OCI-LY7 (cell line): ENCODE data around the gene KRTAP10-9. TPM values are rescaled to one million over a fixed set of nuclear protein-coding genes. Genes with fewer than 3 reads are reported as not detected.

Experiments
- BruUV-seq: library from RNA; stranded (reverse); fragments of 400-500 nt; replicated peaks from 2 replicates; lab custom pipeline; 2021; lab: Mats Ljungman, UMichigan
- CTCF ChIA-PET: fragments of 300-600 bp; sonication (Branson Sonifier 250); formaldehyde crosslinking; loops from one replicate; lab custom pipeline; 2022; ENCODE audit warnings: antibody characterized with exemption; ENCODE audit not compliant: unreplicated experiment; lab: Charles Lee
- POLR2A ChIA-PET: fragments of 300-600 bp; sonication (Branson Sonifier 250); formaldehyde crosslinking; loops from one replicate; lab custom pipeline; 2022; ENCODE audit warnings: antibody characterized with exemption; lab: Charles Lee
- DNase-seq: peaks from one replicate; pipeline ENCODE4 v3.0.0-alpha.2; 2015; ENCODE audit warnings: low spot score
- H2AFZ ChIP-seq: fragments of 200-600 bp; sonication (generic), shearing (Covaris generic); 2 replicates; pipeline ENCODE4 v1.6.1; 2014; ENCODE audit warnings: mild to moderate bottlenecking, antibody characterized with exemption, low read length, moderate library complexity
- H3K27ac ChIP-seq: fragments of 200-600 bp; sonication (generic); 2 replicates; pipeline ENCODE4 v1.5.1; 2014; ENCODE audit warnings: mixed run types, low read depth, mild to moderate bottlenecking, moderate library complexity, low read length, inconsistent platforms; ENCODE audit not compliant: poor library complexity, severe bottlenecking
- H3K36me3 ChIP-seq: fragments of 200-600 bp; sonication (generic); 2 replicates; pipeline ENCODE4 v1.6.1; 2014; ENCODE audit warnings: mild to moderate bottlenecking, antibody characterized with exemption, low read length, moderate library complexity, mixed read lengths; ENCODE audit not compliant: insufficient read depth
- H3K4me1 ChIP-seq: fragments of 200-600 bp; sonication (generic); 2 replicates; pipeline ENCODE4 v1.5.1; 2014; ENCODE audit warnings: mild to moderate bottlenecking, low read length; ENCODE audit not compliant: insufficient read depth, poor library complexity, severe bottlenecking
- H3K4me2 ChIP-seq: fragments of 200-600 bp; sonication (generic); 2 replicates; pipeline ENCODE4 v1.6.1; 2014; ENCODE audit warnings: mild to moderate bottlenecking, low read length
- H3K4me3 ChIP-seq: fragments of 200-600 bp; sonication (generic); 2 replicates; pipeline ENCODE4 v1.5.1; 2014; ENCODE audit warnings: mild to moderate bottlenecking, low read depth, low read length; ENCODE audit not compliant: poor library complexity, severe bottlenecking
- H3K79me2 ChIP-seq: fragments of 200-600 bp; sonication (generic); 2 replicates; pipeline ENCODE4 v1.6.1; 2016; ENCODE audit warnings: low read depth, mild to moderate bottlenecking, low read length, moderate library complexity, mixed read lengths; ENCODE audit not compliant: insufficient read depth
- H3K9me2 ChIP-seq: fragments of 200-600 bp; sonication (generic); 2 replicates; pipeline ENCODE4 v1.6.1; 2016; ENCODE audit warnings: mild to moderate bottlenecking, low read length, mixed read lengths; ENCODE audit not compliant: insufficient read depth
- H3K9me3 ChIP-seq: fragments of 200-600 bp; sonication (generic); 2 replicates; pipeline ENCODE4 v1.6.1; 2014; ENCODE audit warnings: mild to moderate bottlenecking, mixed run types, low read length, mixed read lengths
- H4K20me1 ChIP-seq: fragments of 200-600 bp; sonication (generic); 2 replicates; pipeline ENCODE4 v1.6.1; 2014; ENCODE audit warnings: mild to moderate bottlenecking, antibody characterized with exemption, low read length, moderate library complexity, mixed read lengths; ENCODE audit not compliant: insufficient read depth
- CTCF ChIP-seq: fragments of 200-600 bp; sonication (generic); conservative IDR thresholded peaks from 2 replicates; pipeline ENCODE4 v1.5.1; 2014; ENCODE audit warnings: mild to moderate bottlenecking, antibody characterized with exemption, low read length, moderate library complexity, mixed read lengths
- EZH2phosphoT487 ChIP-seq: fragments of 200-600 bp; sonication (generic); IDR thresholded peaks from 2 replicates; pipeline ENCODE4 v1.6.1; 2018; ENCODE audit warnings: low read depth, borderline replicate concordance, mild to moderate bottlenecking, mixed run types, antibody characterized with exemption, low read length, moderate library complexity, mixed read lengths
- intact Hi-C: fragments of 100-400 bp; cut with micrococcal nuclease; formaldehyde crosslinking; loops from one replicate; pipeline ENCODE4 v1.10.0; 2022; ENCODE audit not compliant: unreplicated experiment
- total RNA-seq, 2 experiments: library from RNA; depleted of rRNA in 1 of 2; stranded (reverse); fragments of >200 nt in 1 of 2; shearing (Covaris generic) in 1 of 2; gene quantifications; 2 replicates each; pipeline ENCODE4 v1.2.3, GENCODE V29; 2014 to 2022

KRTAP10-9 gene
- total RNA-seq, 2 experiments from 2014 or later, result not detected

GRCh38 chr21:44581158-44581557 lies 45.7 kb upstream of the KRTAP10-9 start:
- H3K36me3 ChIP-seq, result no peaks in the 10 kb centered on the region
- no TSS peak for BruUV-seq
- H3K9me2 ChIP-seq, result no peaks in the 10 kb centered on the region
- H3K79me2 ChIP-seq, result no peaks in the 10 kb centered on the region
- no peak overlapping the region for H2AFZ ChIP-seq
- intact Hi-C loops, result no loop called here
- no peak overlapping the region for H3K27ac ChIP-seq
- no peaks in the 10 kb centered on the region for H4K20me1 ChIP-seq
- H3K4me3 ChIP-seq, result no peak overlapping the region
- CTCF ChIA-PET, result no interaction called here
- POLR2A ChIA-PET, result no interaction called here
- no peaks in the 10 kb centered on the region for H3K4me1 ChIP-seq
- no peak for DNase-seq
- peaks cover 10% of the 10 kb centered on the region; the same call in 1 of the 2 replicates for H3K9me3 ChIP-seq
- TF ChIP-seq EZH2phosphoT487, result no peak
- TF ChIP-seq CTCF, result no peak
- no peak overlapping the region for H3K4me2 ChIP-seq

GRCh38 chr21:44582055-44582454 lies 44.8 kb upstream of the KRTAP10-9 start:
- no peak for DNase-seq
- BruUV-seq, result no TSS peak
- no peaks in the 10 kb centered on the region for H3K4me1 ChIP-seq
- no peaks in the 10 kb centered on the region for H4K20me1 ChIP-seq
- H3K4me3 ChIP-seq, result no peak overlapping the region
- no peak for TF ChIP-seq CTCF
- TF ChIP-seq EZH2phosphoT487, result no peak
- H3K27ac ChIP-seq, result no peak overlapping the region
- no peaks in the 10 kb centered on the region for H3K36me3 ChIP-seq
- ChIA-PET POLR2A (no interaction called here), CTCF (no interaction called here)
- intact Hi-C loops, result no loop called here
- H3K9me3 ChIP-seq, result peaks cover 10% of the 10 kb centered on the region; the same call in 1 of the 2 replicates
- no peaks in the 10 kb centered on the region for H3K79me2 ChIP-seq
- H3K9me2 ChIP-seq, result no peaks in the 10 kb centered on the region
- no peak overlapping the region for H2AFZ ChIP-seq
- H3K4me2 ChIP-seq, result no peak overlapping the region

- TF ChIP-seq EZH2phosphoT487 (no peak), CTCF (no peak)
- no peaks in the 10 kb centered on the region for H3K79me2 ChIP-seq
- no peaks in the 10 kb centered on the region for H3K36me3 ChIP-seq
- no peak for DNase-seq
- H3K4me3 ChIP-seq, result no peak overlapping the region
- no peak overlapping the region for H3K27ac ChIP-seq
- intact Hi-C loops, result no loop called here
- no peak overlapping the region for H2AFZ ChIP-seq
- no TSS peak for BruUV-seq
- H3K9me3 ChIP-seq, result peaks cover 10% of the 10 kb centered on the region; the same call in 1 of the 2 replicates
- H3K4me2 ChIP-seq, result no peak overlapping the region
- no peaks in the 10 kb centered on the region for H4K20me1 ChIP-seq
- ChIA-PET POLR2A (no interaction called here), CTCF (no interaction called here)
- H3K9me2 ChIP-seq, result no peaks in the 10 kb centered on the region
- H3K4me1 ChIP-seq, result no peaks in the 10 kb centered on the region
These were observed 43.6 kb upstream of the KRTAP10-9 start for GRCh38 chr21:44583089-44583799.
